Activated CD4-positive, alpha-beta T cell treated with anti-CD3 and anti-CD28 coated beads for 24 hours (primary cell): ENCODE results near the gene ABHD4.
"Not testable (repeated sequence)": the region's sequence is repeated elsewhere in the genome, so short reads cannot be mapped to it uniquely, and the experiment has no call there.

ENCODE experiments used
- DNase-seq, 2 donors: peaks; one replicate each; pipeline ENCODE4 v3.0.0-alpha.2; 2020; ENCODE audit warnings: low read depth in 2 of 2

The ABHD4 gene

GRCh38 chr14:22598099-22598895 lies at the start of gene ABHD4:
TSS of gene ABHD4 (plus strand) at chr14:22598300. CDS start at chr14:22598307, 7 bp downstream.
- DNase-seq: no peak

- DNase-seq: no peak
Observed at GRCh38 chr14:22549324-22549962, 48.7 kb upstream of the ABHD4 start.

DNA sequence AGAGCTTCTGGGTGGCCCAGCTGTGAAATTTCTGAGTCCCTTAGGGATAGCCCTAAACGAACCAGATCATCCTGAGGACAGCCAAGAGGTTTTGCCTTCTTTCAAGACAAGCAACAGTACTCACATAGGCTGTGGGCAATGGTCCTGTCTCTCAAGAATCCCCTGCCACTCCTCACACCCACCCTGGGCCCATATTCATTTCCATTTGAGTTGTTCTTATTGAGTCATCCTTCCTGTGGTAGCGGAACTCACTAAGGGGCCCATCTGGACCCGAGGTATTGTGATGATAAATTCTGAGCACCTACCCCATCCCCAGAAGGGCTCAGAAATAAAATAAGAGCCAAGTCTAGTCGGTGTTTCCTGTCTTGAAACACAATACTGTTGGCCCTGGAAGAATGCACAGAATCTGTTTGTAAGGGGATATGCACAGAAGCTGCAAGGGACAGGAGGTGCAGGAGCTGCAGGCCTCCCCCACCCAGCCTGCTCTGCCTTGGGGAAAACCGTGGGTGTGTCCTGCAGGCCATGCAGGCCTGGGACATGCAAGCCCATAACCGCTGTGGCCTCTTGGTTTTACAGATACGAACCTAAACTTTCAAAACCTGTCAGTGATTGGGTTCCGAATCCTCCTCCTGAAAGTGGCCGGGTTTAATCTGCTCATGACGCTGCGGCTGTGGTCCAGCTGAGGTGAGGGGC lies 48.0 kb upstream of the ABHD4 start:
- peak in 1 of 2 donors; percentile 59 for DNase-seq

- no peak for DNase-seq
Observed at GRCh38 chr14:22551605-22551997, 46.5 kb upstream of the ABHD4 start.

DNA sequence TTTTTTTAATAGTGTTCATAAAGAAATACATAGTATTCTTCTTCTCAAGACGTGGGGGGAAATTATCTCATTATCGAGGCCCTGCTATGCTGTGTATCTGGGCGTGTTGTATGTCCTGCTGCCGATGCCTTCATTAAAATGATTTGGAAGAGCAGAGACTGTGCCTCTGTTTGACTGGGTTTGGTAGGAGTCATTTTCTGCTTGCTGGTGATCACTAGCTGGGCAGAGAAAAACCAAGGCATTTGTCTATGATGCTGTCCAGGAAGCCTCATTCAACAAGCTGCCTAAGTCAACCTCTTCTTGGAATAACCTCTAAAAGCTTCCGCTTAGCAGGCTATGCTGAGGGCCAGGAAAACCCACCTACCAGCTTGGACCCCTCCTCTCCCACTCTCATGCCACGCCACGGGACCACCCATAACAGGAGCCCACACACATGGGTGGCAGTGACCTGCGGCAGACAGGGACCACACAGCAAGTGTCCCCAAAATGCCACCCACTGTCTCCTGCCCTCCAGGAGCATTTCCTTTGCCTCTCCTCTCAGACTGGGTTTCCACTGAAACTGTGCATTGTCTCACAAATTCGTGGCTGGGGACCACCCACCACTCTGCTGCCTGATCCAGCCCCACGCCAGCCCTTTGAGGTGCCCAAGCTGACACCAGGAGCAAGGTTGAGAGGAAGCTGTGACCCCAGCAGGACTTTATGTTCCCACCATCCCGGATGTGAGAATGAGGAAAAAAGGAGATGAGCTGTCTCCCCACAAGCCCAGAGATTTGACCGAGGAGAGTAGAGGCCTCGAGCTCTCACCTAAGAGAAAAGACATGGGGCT lies 45.9 kb upstream of the ABHD4 start:
- DNase-seq: no peak

DNA sequence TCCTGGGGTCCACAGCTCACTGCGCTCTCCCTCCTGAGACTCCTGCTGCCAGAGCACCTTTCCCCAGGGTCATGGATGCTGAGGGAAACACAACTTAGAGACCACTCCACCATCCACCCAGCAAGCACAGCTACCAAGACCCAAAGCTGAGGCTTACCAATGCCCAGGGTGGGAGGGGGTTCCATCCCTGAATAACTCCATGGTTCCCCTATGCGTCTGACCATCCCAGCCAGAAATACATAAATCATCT lies 45.3 kb upstream of the ABHD4 start:
- DNase-seq: no peak

- no peak for DNase-seq
Observed at GRCh38 chr14:22553445-22553844, 44.7 kb upstream of the ABHD4 start.

GRCh38 chr14:22553861-22554497 lies 44.1 kb upstream of the ABHD4 start:
- not testable (repeated sequence) for DNase-seq

GRCh38 chr14:22554498-22555383 lies 43.4 kb upstream of the ABHD4 start:
- DNase-seq: no peak

DNA sequence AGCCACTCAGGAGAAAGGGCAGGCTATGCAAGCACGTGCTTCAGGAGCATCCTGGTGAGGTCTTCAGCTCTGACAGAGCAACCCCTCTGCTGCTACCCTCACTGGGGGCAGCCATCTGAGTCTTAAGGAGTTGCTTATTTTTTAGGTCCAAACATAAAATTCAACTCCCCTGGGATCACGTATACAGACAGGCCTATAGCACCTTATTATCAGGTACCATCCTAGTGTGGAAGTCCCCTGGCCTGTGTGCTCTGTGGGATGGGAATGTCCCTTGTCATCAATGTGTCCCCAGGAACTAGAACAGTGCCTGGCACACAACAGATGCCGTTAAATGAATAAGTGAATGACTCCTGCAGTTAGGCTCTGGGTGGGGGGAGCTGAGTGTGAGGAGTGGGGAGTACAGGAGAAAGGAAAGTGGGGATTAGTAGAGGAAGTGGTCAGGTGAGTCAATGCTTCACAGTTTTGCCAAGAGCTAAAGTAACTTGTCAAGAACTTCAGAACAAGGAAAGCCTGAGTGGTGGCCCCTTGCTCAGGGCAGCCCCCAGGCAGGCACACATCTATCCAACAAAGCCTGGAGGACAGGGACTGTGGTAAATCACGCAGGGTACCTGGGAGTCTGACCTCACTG lies 42.6 kb upstream of the ABHD4 start:
- peak; percentile 57 to 67 for DNase-seq

GRCh38 chr14:22556021-22556989 lies 41.8 kb upstream of the ABHD4 start:
- peak; percentile 89 to 90 for DNase-seq

DNA sequence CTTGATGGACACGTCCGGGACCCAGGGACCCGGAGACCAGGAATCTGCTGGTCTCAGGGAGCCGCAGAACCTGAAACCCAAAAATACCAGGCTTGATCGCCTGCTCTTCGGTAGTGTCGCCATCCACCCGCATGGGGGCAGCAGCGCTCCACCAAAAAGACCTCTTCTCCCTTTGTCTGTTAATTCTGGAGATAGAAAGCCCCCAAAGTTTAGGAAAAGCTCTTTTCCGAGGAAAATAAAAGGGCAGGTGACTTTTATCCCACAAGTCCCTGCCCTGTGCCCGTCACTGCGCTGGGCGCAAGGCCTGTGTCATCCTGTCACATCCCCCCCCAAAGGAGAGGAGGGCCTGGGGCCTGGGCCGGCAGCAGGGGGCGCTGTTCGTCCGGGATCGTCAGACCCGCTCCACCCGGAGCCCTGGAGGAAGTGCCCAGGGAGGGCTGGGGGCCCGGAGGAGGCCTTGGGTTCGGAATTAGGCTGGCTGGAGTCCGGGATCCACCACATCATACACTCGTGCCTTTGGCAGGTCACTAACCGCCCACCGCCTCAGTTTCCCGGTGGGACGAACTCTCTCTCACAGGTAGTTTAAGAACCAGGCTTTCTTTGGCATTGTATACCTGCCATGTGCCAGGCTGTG lies 41.0 kb upstream of the ABHD4 start:
- peak; percentile 91 to 92 for DNase-seq

- no peak for DNase-seq
Observed at GRCh38 chr14:22557846-22558220, 40.3 kb upstream of the ABHD4 start.

GRCh38 chr14:22558221-22558913 lies 39.7 kb upstream of the ABHD4 start:
- peak in 1 of 2 donors; percentile 67 for DNase-seq

DNA sequence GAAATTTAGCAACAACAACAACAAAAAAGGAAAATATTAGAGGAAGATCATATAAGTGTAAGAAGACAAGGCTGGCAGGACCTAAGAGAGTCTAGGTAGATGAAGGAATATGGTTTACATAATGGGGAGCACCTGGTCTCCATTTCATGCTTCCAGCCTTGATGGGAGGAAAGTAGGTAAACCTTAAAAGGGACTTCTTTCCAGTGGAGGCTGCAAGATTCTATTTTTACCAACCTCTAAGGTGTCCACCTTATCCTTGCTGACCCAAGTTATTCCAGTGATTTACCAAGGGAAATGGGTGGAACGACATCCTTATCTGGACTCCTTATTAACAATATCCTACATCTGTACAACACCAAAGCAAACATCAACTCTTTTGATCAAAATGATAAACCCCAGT lies 39.1 kb upstream of the ABHD4 start:
- DNase-seq: no peak

- no peak for DNase-seq
Observed at GRCh38 chr14:22560662-22561365, 37.3 kb upstream of the ABHD4 start.

DNA sequence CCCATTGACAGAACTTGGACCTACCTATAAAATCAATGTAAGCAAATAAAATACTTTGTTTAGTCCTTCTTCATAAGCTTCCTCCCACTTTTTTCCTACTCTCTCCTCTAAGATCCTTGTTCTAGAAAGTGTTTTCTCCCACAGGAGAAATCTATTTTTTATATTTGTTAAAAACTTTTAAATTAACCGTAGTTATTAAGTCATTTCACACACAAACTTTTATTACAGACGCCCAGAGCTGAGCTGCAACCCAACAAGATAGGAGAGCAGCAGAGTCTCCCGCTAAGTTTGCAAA lies 36.8 kb upstream of the ABHD4 start:
- DNase-seq: no peak
